Amniotic epithelial cell (primary cell): ENCODE data around the gene OBSCN.

Source experiments
- DNase-seq: peaks from one replicate; pipeline ENCODE4 v3.0.0-alpha.2; 2010; ENCODE audit warnings: low read depth

The OBSCN gene

GRCh38 chr1:228371741-228372182 lies 163.9 kb downstream of the OBSCN start:
- no peak for DNase-seq

GRCh38 chr1:228372183-228373003 lies 164.5 kb downstream of the OBSCN start:
- no peak for DNase-seq

- DNase-seq: no peak
Observed at GRCh38 chr1:228373004-228373680, 165.3 kb downstream of the OBSCN start.

GRCh38 chr1:228373681-228374571 lies 166.1 kb downstream of the OBSCN start:
- no peak for DNase-seq

- DNase-seq: peak; percentile 36
Observed at GRCh38 chr1:228374711-228375577, 167.1 kb downstream of the OBSCN start.

- no peak for DNase-seq
Observed at GRCh38 chr1:228375578-228376261, 167.9 kb downstream of the OBSCN start.

GRCh38 chr1:228376262-228376628 lies 168.4 kb downstream of the OBSCN start:
- peak; percentile 19 for DNase-seq

- DNase-seq: no peak
Observed at GRCh38 chr1:228376651-228377631, 169.1 kb downstream of the OBSCN start.

- no peak for DNase-seq
Observed at GRCh38 chr1:228377664-228378089, 169.8 kb downstream of the OBSCN start.

GRCh38 chr1:228378090-228378872 lies 170.4 kb downstream of the OBSCN start:
- peak; percentile 66 for DNase-seq

GRCh38 chr1:228378873-228379460 lies 171.1 kb downstream of the OBSCN start:
- DNase-seq: no peak

- no peak for DNase-seq
Observed at GRCh38 chr1:228379666-228380065, 171.8 kb downstream of the OBSCN start.

- no peak for DNase-seq
Observed at GRCh38 chr1:228381356-228381755, 173.5 kb downstream of the OBSCN start.

GRCh38 chr1:228383773-228384172 lies 175.9 kb downstream of the OBSCN start:
- no peak for DNase-seq

- DNase-seq: no peak
Observed at GRCh38 chr1:228385232-228385631, 177.4 kb downstream of the OBSCN start.

GRCh38 chr1:228387321-228387720 lies 179.5 kb downstream of the OBSCN start:
- no peak for DNase-seq

GRCh38 chr1:228390649-228391048 lies 182.8 kb downstream of the OBSCN start:
- DNase-seq: no peak

- DNase-seq: no peak
Observed at GRCh38 chr1:228391411-228392020, 183.7 kb downstream of the OBSCN start.
